NCI-H345 treated with DMSO at 0.1 percent for 48 hours (cell line): ENCODE data around the gene TGFBRAP1.

Experiments
- DNase-seq: peaks from one replicate; lab custom pipeline; 2025; ENCODE audit not compliant: unreplicated experiment; lab: John Stamatoyannopoulos, UW

TGFBRAP1 gene

DNA sequence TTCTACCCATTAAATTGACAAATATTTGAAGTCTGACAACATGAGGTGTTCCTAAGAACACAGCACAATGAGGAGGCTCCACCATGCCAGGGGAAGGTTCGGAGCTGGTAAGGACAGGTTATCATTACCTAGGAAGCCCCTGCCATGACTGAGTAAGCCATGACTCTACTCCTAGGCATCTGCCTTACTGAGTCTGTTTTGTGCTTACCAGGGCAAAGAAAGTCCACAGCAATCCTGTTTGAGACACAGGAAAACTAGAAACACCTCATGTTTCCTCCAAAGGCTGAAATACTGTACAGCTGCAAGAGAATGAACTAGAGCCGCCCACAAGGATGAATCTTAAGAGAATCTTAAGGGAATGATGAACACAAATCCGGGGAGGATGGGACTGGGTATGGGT is 11.6 kb downstream of the TGFBRAP1 start:
- no peak for DNase-seq

DNA sequence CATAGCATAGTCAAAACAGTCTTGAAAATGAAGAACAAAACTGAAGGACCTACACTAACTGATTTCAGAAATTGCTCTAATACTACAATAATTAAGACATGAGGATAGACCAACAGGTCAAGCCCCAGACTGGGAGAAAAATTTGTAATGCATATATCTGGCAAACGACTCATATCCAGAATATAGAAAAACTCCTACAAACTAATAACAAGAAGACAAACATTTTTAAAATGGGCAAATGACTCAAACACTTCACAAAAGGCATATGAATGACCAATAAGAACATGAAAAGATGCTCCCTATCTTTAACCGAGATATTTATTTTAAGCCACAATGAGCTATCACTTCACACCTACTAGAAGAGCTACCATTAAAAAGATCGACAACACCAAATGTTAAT is 14.2 kb downstream of the TGFBRAP1 start:
- DNase-seq, result no peak

DNA sequence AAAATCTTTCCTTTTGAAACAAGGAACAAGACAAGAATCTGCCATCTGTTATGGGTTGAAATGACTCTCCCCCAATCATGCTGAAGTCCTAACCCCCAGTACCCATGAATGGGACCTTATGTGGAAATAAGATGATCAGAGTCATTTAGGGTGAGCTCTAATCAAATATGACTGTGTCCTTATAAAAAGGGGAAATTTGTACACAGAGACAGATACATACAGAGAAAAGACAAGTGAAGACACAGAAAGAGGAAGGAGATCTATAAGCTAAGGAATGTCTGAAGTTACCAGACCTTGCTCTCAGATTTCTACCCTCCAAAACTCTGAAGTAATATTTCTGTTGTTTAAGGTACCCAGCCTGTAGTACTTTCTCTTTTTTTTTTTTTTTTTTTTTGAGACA is 15.7 kb downstream of the TGFBRAP1 start:
- no peak for DNase-seq

DNA sequence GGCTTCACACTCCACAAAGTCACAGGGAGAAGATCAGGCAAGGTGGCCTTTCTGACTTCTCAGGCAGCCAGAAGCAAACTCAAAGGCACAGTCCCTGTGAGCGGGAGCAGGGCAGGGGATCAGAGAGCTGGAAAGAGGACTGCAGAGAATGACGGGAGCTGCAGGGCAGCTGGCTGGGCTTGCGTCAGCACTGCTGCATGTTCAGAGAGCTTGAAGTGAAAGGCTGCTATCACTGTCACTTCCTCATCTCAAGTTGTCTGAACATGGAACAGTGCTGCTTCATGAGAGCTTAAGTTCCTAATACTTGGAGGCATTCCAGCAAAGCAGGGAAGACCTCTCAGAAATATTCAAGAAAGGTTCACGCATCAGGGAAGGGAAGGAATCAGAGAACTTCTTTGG is 20.4 kb downstream of the TGFBRAP1 start:
- no peak for DNase-seq

DNA sequence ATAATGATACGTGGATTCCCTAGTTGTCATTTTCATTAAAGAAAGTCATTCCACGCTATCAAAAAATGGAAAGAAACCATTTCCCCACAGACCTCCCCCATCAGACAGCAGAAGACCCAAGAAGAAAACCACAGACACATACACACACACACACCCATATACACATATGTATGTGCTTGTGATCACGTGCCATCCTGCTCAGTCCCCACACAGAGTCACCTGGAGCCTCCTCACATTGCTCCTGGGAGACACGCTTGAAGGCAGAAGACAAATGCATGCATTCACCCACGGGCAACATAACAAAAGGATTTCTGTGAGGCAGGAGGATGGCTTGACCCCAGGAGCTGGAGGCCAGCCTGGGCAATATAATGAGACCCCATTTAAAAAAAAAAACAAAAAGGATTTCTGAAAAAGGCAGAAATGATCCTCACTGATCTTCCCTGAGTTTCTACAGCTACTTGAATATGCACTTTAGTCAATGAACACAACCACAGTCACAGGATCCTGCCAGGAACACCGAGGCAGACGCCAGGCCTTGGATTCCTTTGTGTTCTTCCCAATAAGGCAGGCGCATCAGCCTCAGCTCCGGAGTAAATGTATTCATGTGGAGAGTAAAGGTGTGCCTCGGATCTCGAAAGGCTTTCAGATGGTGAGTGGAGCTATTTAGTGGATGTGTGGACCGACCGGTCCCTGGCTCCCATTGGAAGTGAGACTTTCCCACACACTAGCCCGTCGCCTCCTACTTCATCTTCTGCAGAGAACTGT is 21.0 kb downstream of the TGFBRAP1 start:
- DNase-seq, result no peak

DNA sequence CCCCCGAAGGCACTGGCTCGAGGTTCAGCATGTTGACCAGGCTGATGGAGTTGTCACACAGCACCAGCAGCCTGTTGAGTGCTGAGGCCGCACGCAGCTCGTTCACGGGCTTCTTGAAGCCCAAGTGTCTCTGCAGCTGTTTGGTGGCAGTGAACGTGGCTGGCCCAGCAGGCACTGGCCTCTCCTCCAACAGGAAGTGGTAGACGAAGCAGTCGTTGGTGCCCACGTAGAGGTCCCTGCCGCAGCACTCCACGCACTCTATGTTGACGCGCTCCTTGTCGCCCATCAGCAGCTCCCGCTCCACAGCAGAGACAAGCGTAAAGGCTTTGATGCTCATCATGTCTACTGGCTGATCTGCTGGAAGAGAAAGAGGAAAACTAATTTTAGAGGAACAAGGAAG is 21.6 kb downstream of the TGFBRAP1 start:
- DNase-seq, result no peak

DNA sequence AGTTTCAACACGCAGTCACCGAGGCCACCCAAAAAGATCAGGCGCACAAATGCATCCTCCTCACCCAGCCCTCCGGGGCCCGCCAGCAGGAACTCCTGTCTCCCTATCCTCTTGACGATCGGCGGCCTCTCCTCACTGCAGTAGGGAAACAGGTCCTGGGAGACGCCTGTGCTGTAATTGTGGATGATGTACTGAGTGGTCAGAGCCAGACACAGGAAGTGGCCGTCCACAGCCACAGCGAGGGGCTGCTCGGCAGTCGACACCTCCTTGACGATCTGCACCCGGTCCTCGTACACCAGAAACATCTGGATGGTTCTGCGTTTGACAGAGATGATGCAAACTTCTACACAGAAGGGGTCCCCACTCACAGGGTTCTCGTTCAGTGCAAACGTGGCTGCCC is 22.0 kb downstream of the TGFBRAP1 start:
- no peak for DNase-seq

DNA sequence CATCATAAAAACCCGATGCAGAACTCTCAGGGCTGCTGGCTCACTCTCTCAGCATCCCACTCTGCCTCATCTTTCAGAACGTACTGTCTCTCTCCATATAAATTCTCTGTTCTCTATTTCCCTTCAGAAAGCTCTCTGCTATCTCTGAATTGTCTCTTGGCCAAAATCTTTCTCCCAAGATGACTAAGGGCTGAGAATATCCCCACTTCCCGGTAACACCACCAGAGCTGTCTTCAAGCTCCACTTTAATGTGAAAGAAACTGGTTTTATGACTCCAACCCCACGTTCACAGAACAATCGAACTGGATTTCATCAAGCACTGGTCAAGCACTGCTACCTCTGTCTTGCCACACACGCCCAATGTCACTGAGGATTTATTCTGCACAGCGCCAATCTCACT is 22.4 kb downstream of the TGFBRAP1 start:
- no peak for DNase-seq

DNA sequence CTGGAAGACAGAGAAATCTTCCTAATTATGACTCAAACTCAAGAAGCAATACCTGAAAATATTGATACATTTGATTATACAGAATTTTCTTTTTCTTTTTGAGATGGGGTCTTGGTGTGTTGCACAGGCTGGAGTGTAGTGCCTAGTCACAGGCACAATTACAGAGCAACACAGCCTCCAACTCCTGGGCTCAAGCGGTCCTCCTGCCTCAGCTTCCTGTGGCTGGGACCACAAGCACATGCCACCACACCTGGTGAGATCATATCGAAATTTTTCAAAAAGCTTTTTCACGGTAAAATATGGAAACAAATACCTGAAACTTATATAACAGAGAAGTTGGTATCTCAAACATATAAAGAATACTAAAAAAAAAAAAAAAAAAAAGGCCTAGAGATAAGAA is 27.9 kb downstream of the TGFBRAP1 start:
- DNase-seq, result no peak

DNA sequence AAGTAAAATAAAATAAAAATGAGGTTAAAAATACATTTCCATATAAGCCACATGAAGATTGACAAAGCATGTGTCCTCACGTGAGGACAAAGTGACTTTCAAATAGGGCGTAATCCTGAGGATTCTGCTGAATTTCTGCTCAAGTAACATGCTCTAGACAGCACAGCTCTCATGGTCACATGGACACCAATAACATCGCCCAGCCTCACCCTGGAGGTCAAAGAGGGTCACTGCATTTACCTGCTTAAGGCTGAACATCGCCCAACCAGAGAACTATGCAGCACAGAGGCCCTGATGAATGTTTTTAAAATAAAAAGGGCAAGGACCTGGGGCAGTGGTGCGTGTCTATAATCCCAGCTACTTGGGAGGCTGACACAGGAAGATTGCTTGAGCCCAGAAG is 30.2 kb downstream of the TGFBRAP1 start:
- DNase-seq, result no peak

DNA sequence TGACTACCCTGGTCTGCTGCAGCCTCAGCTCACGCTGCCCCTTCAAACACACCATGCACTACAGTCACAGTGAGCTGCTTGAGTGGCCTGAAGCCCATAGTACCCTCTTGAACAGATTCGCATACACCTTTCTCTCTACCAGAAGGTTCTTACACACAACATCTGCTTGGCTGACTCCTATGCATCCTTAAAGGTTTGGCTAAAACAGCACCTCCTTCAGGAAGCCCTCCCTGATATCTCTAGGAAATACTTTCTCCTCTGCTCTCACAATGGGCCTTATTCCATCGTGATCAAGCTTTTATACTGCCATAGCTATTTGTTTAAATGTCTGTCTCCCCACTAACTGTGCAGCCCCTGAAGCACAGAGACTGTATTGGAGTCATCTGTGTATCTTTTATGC is 31.5 kb downstream of the TGFBRAP1 start:
- DNase-seq, result no peak

DNA sequence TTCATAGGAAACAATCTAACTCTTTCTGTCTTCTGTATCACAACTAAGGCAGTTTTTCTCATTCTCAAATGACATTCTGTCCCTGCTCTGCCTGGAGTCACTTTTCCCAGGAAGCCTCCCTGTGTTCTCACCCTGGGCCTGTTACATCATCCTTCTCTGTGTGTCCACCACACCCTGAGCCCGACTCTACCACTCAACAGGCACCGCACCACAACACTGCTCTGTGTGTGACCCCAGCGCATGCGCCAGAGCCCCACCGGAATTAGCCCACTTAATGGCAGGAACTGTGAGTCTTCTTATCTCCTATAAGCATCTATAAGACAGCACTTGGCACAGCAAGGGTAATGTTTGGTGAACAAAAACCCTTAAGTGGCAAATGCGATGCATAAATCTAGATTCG is 32.3 kb downstream of the TGFBRAP1 start:
- no peak for DNase-seq

DNA sequence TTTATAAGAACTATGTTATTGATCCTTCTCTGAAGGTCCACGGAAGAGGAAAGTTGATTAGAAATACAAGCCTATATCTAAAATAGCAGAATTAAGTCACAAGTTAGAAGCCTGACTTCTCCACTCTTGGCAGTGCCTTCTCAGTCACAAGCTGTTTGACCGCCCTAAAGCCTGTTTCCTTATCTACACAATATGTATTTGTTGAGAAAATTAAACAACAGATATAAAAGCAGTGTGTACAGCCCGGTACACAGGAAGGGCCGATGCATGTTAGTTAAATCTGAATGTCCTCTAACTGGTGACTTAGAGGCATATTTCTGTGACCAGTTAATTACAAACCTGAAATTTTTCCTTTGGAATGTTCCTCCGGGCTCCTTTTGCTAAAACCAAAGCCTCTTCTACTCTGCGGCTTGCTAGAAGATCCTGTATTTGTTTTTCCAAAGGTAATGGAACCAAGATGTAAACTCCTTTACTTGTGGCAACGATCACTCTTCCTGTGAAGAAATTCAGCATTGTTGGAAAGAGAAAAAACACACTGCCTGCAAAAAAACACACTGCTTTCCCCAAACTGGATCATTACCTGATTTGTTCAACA is 33.4 kb downstream of the TGFBRAP1 start:
- DNase-seq, result no peak

DNA sequence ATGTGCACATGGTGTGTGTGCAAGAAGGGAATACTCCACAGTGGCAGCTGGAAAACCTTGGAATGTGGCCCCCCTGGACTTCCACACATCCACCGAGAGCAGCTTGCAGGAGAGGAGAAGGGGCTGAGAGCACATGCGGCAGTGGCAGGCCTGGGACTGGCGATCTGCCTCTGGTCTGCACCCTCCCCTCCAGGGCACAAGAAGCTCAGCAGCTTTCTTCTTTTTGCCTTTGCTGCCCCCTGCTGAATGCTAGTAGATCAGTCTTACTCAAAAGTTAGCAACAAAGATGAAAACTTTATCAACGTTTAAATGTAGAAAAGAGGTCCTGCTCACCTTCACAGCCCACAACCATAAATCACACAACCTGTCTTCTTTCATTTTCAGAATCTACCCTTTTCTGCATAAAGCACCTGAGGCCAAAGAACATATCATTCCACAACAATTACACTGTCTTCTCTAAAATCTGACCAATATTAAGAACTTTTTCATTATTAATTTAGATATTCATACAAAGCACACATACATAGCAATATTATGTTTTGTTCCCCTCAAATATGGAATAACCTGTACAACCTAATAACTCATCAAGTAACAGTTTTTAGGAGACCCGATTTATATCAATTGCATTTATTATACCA is 34.6 kb downstream of the TGFBRAP1 start:
- no peak for DNase-seq

DNA sequence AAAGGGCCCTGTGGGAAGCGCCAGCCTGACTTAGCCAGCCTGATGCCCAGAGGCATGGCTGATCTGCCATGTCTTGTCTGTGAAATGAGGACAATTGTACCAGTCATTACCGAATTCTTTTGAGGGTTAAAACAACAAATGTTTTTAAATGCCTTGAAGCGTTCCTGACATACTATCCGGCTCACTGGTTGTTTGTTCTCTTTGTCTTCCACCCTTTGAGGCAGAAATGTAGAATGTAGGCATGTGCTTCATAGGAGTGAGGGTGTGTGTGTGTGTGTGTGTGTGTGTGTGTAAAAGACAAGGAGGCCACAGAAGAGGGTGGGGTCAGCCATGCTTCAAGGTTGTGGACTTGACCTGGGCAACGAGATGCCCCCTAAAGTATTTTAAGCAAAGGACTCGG is 35.5 kb downstream of the TGFBRAP1 start:
- DNase-seq, result no peak

DNA sequence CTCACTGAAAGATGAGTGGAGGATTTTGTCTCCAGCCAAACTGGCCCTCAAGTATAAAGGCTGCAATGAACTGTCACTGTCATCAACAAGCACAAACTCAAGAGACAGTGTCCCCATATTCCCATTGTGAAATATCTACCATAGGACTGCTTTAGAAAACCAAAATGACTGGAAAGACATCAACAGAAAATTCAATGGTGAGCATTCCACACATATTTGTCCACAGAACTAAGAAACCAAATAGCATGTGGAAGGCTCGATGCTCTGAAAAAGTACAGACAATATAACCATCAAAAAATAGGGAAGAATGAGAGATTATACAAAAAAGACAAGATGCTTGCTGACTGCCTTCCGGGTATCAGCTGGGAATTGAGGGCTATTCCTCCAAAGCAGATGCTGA is 37.6 kb downstream of the TGFBRAP1 start:
- DNase-seq, result no peak

DNA sequence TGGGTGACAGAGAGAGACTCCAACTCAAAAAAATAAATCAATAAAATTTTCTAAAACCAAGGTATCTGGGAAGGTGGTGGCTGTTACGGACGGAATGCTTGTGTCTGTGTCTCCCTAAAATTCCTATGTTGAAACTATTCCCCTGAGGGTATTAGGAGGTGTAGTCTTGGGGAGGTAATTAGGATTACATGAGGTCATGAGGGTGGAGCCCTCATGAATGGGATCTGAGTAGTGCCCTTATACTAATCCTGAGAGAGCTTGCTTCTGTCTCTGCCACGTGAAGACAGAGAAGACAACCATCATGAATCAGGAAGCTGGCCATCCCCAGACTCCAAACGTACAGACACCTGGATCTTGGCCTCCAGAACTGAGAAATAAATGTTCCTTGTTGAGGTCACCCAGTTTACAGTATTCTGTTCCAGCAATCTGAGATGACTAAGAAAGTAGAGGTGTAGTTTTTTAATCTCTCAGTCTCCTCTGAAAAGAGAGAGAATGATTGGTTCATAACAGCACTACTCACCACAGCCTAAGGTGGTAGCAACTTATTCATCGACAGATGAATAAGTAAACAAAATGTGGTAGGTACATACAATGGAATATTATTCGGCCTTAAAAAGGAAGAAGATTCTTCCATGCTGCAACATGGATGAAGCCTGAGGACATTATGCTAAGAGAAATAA is 38.4 kb downstream of the TGFBRAP1 start:
- DNase-seq, result no peak

DNA sequence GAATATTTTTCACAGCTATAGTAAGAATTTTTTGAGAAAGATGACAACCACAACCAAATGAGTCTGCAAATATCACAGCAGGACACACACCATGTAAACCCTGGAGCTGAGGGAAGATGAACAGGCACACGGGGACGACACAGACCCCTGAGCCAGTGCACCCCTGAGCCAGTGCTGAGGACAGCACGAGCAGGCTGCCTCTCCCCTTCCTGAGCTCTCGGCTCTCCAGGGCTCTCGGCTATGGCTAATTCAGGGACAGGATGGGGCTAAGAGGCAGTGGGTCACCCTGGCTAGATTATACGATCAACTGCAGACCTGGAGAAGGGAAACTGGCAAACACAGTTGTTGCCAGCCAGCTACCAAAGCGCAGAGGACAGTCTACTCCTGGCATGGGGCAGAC is 41.4 kb downstream of the TGFBRAP1 start:
- DNase-seq, result no peak

DNA sequence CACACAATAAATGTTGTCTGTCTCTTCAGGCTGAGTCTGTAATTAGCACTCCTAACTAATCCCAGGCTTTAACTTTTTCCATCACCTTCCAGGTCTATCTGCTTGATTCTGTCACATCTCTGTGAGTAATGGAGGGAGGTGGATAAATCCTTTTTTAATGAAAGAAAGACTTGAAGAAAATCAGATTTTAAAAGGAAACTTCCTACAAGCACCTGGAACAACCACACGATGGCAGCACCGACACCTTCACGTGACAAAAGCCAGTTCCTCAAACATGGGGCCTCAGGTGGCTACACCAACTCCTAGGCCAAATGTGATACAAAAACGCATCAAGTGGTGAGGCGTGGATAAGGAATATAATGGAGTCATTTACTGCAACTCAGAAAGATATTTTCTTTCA is 41.8 kb downstream of the TGFBRAP1 start:
- no peak for DNase-seq

DNA sequence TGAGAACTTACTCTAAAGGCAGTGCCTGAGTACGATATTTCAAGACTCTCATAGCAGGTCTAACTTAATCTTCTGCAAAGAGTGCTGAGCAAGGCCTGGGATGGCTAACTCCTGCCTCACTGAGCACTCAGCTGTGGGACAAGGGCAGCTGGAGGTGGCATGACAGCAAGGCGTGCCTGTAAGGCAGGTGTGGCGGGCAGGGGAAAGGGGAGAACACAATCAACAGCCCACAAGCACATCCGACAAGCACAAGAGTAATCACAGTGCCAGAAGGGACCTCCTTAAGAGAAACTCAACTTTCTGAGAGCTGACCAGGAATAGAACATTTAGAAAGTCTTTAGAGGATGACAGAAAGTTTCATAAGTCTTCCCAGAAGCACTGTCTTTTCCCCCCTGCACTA is 46.0 kb downstream of the TGFBRAP1 start:
- DNase-seq, result no peak

DNA sequence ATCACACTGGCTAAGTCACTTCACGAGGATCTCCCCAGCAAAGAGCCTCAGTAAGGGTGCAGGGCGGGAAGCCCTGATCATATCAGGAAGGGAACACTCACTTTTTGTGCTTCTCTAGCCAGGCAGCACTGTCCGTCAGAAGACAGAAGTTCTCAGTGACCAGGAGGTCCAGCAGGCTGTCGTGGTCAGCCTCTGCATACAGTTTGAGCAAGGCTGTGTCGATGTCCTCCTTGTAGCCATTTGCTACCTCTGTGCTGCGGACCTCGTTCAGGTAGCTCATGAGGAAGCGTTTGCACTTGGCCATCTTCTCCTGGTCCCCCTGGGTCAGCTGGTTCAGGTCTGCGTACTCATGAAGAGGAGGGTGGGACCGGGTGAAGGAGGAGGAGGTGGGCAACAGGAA is 49.3 kb downstream of the TGFBRAP1 start:
- no peak for DNase-seq

DNA sequence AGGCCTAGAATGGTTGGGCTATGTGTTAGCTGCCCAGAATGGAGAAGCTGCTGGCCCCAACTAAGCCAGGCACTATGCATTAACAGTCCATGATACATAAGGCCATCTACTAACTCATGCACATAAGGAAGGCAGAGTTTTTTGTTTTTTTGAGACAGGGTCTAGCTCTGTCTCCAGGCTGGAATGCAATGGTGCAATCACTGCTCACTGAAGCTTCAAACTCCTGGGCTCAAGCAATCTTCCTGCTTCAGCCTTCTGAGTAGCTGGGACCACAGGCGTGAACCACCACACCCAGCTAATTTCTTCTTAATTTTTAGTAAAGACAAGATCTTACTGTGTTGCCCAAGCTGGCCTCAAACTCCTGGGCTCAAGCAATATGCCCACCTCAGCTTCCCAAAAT is 50.4 kb downstream of the TGFBRAP1 start:
- DNase-seq, result no peak
